Prostate gland (tissue), 2 donors: Measurements from ENCODE around the gene SBF2.

ENCODE experiments used
- CTCF ChIP-seq, 4 experiments: fragments of 200-600 bp in 2 of 4; fragments of 450-650 bp in 2 of 4; sonication (generic) in 2 of 4; IDR thresholded peaks; 1 replicate in 3 of 4; 2 replicates in 1 of 4; pipeline ENCODE4 v1.5.1; 2016 to 2019; ENCODE audit warnings: antibody characterized with exemption in 4 of 4, mild to moderate bottlenecking in 2 of 4, moderate library complexity in 2 of 4
- POLR2A ChIP-seq: fragments of 450-650 bp; IDR thresholded peaks from one replicate; pipeline ENCODE4 v1.6.1; 2016; ENCODE audit warnings: antibody characterized with exemption, mild to moderate bottlenecking
- POLR2AphosphoS5 ChIP-seq: sonication (generic); formaldehyde crosslinking; IDR thresholded peaks from one replicate; pipeline ENCODE4 v1.6.1; 2017; ENCODE audit warnings: antibody characterized with exemption

DNA sequence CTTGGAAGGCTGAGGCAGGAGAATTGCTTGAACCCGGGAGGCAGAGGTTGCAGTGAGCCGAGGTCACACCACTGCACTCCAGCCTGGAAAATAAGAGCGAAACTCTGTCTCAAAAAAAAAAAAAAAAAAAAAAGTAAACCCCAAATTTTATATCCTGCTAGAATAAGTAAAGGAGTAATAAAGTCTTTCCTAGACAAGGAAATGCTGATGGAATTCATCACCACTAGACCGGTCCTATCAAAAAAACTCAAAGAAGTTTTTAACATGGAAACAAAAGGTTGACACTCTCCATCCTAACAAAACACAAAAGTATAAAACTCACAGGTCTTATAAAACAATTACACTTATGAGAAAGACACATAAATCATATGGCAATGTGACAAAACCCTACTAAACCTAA is 213.9 kb downstream of the SBF2 start:
- TF ChIP-seq CTCF (IDR thresholded peaks at IDR 0.05) (no peak), POLR2A (no peak), POLR2AphosphoS5 (no peak)
